ENCODE measurements around the gene LRRK1. TPM values are rescaled to one million over a fixed set of nuclear protein-coding genes. Genes with fewer than 3 reads are reported as not detected.

LRRK1 gene
- total and polyA plus RNA-seq, 4 donors, result 5.0 to 5.3 (median 5.2) TPM

- no peak overlapping the region for H3K4me3 ChIP-seq (ENCODE audit: low read depth, low read length)
- 82% methylated on average over 6 of the region's 11 CpGs for WGBS (ENCODE audit: insufficient coverage)
- no peaks in the 10 kb centered on the region for H3K9me3 ChIP-seq (ENCODE audit: control insufficient read depth, insufficient read depth, low read length)
- H3K36me3 ChIP-seq (ENCODE audit: control insufficient read depth, insufficient read depth, low read length), result peaks cover 4% of the 10 kb centered on the region
- no peaks in the 10 kb centered on the region for H3K27me3 ChIP-seq (ENCODE audit: control insufficient read depth, insufficient read depth, low read length)
- peak overlapping the region; percentile 6 for H3K27ac ChIP-seq (ENCODE audit: low read depth, low read length)
- H3K4me1 ChIP-seq (ENCODE audit: control insufficient read depth, insufficient read depth, low read length), result peaks cover 39% of the 10 kb centered on the region
- peak in 1 of 6 donors; percentile 0 for DNase-seq (ENCODE audit: low read depth in 4 of 6, low spot score in 6 of 6)
Observed at GRCh38 chr15:101044625-101045235, 125.6 kb downstream of the LRRK1 start.

- DNase-seq (ENCODE audit: low read depth in 4 of 6, low spot score in 6 of 6), result peak in 1 of 6 donors; percentile 53
- Histone ChIP-seq H3K4me1 (ENCODE audit: control insufficient read depth, insufficient read depth, low read length) (peaks cover 43% of the 10 kb centered on the region), H3K9me3 (ENCODE audit: control insufficient read depth, insufficient read depth, low read length) (no peaks in the 10 kb centered on the region), H3K27me3 (ENCODE audit: control insufficient read depth, insufficient read depth, low read length) (no peaks in the 10 kb centered on the region), H3K4me3 (ENCODE audit: low read depth, low read length) (no peak overlapping the region), H3K27ac (ENCODE audit: low read depth, low read length) (peak overlapping the region; percentile 42), H3K36me3 (ENCODE audit: control insufficient read depth, insufficient read depth, low read length) (peaks cover 5% of the 10 kb centered on the region)
- WGBS (ENCODE audit: insufficient coverage), result 81% methylated on average over 10 of the region's 14 CpGs
Observed at GRCh38 chr15:101045236-101045646, 126.1 kb downstream of the LRRK1 start.

GRCh38 chr15:101045835-101046691 is 126.9 kb downstream of the LRRK1 start:
- H3K9me3 ChIP-seq (ENCODE audit: control insufficient read depth, insufficient read depth, low read length), result no peaks in the 10 kb centered on the region
- H3K27me3 ChIP-seq (ENCODE audit: control insufficient read depth, insufficient read depth, low read length), result no peaks in the 10 kb centered on the region
- DNase-seq (ENCODE audit: low read depth in 4 of 6, low spot score in 6 of 6), result no peak
- peaks cover 50% of the 10 kb centered on the region for H3K4me1 ChIP-seq (ENCODE audit: control insufficient read depth, insufficient read depth, low read length)
- peaks cover 6% of the 10 kb centered on the region for H3K36me3 ChIP-seq (ENCODE audit: control insufficient read depth, insufficient read depth, low read length)
- no peak overlapping the region for H3K4me3 ChIP-seq (ENCODE audit: low read depth, low read length)
- WGBS (ENCODE audit: insufficient coverage), result 91% methylated on average over 13 of the region's 19 CpGs
- peak overlapping the region; percentile 42 for H3K27ac ChIP-seq (ENCODE audit: low read depth, low read length)

- no peak for DNase-seq (ENCODE audit: low read depth in 4 of 6, low spot score in 6 of 6)
- 80% methylated on average over 5 of the region's 7 CpGs for WGBS (ENCODE audit: insufficient coverage)
Observed at GRCh38 chr15:101046826-101047225, 127.7 kb downstream of the LRRK1 start.

GRCh38 chr15:101047301-101047781 is 128.2 kb downstream of the LRRK1 start:
- Histone ChIP-seq H3K27me3 (ENCODE audit: control insufficient read depth, insufficient read depth, low read length) (no peaks in the 10 kb centered on the region), H3K4me1 (ENCODE audit: control insufficient read depth, insufficient read depth, low read length) (peaks cover 50% of the 10 kb centered on the region), H3K4me3 (ENCODE audit: low read depth, low read length) (no peak overlapping the region), H3K27ac (ENCODE audit: low read depth, low read length) (peak overlapping the region; percentile 73), H3K36me3 (ENCODE audit: control insufficient read depth, insufficient read depth, low read length) (peaks cover 13% of the 10 kb centered on the region), H3K9me3 (ENCODE audit: control insufficient read depth, insufficient read depth, low read length) (no peaks in the 10 kb centered on the region)
- WGBS (ENCODE audit: insufficient coverage), result 22% methylated on average over 22 of the region's 22 CpGs
- peak in 2 of 6 donors; percentile 45 to 74 for DNase-seq (ENCODE audit: low read depth in 4 of 6, low spot score in 6 of 6)

More at GRCh38 chr15:101046826-101047225, 127.7 kb downstream of the LRRK1 start:
- Histone ChIP-seq H3K36me3 (ENCODE audit: control insufficient read depth, insufficient read depth, low read length) (peaks cover 12% of the 10 kb centered on the region), H3K4me3 (ENCODE audit: low read depth, low read length) (no peak overlapping the region), H3K27me3 (ENCODE audit: control insufficient read depth, insufficient read depth, low read length) (no peaks in the 10 kb centered on the region), H3K27ac (ENCODE audit: low read depth, low read length) (peak overlapping the region; percentile 73), H3K4me1 (ENCODE audit: control insufficient read depth, insufficient read depth, low read length) (peaks cover 50% of the 10 kb centered on the region), H3K9me3 (ENCODE audit: control insufficient read depth, insufficient read depth, low read length) (no peaks in the 10 kb centered on the region)

GRCh38 chr15:101048176-101048575 is 129.0 kb downstream of the LRRK1 start:
- DNase-seq (ENCODE audit: low read depth in 4 of 6, low spot score in 6 of 6), result peak in 2 of 6 donors; percentile 52 to 83
- WGBS (ENCODE audit: insufficient coverage), result 25% methylated on average over 7 of the region's 7 CpGs

GRCh38 chr15:101048581-101049030 is 129.4 kb downstream of the LRRK1 start:
- no peak overlapping the region for H3K4me3 ChIP-seq (ENCODE audit: low read depth, low read length)
- peak overlapping the region; percentile 70 for H3K27ac ChIP-seq (ENCODE audit: low read depth, low read length)
- 48% methylated on average over 13 of the region's 13 CpGs for WGBS (ENCODE audit: insufficient coverage)
- no peaks in the 10 kb centered on the region for H3K9me3 ChIP-seq (ENCODE audit: control insufficient read depth, insufficient read depth, low read length)
- peak in 1 of 6 donors; percentile 15 for DNase-seq (ENCODE audit: low read depth in 4 of 6, low spot score in 6 of 6)
- peaks cover 50% of the 10 kb centered on the region for H3K4me1 ChIP-seq (ENCODE audit: control insufficient read depth, insufficient read depth, low read length)
- no peaks in the 10 kb centered on the region for H3K27me3 ChIP-seq (ENCODE audit: control insufficient read depth, insufficient read depth, low read length)
- H3K36me3 ChIP-seq (ENCODE audit: control insufficient read depth, insufficient read depth, low read length), result peaks cover 22% of the 10 kb centered on the region

More at GRCh38 chr15:101048176-101048575, 129.0 kb downstream of the LRRK1 start:
- Histone ChIP-seq H3K4me1 (ENCODE audit: control insufficient read depth, insufficient read depth, low read length) (peaks cover 50% of the 10 kb centered on the region), H3K36me3 (ENCODE audit: control insufficient read depth, insufficient read depth, low read length) (peaks cover 20% of the 10 kb centered on the region), H3K27ac (ENCODE audit: low read depth, low read length) (peak overlapping the region; percentile 70), H3K9me3 (ENCODE audit: control insufficient read depth, insufficient read depth, low read length) (no peaks in the 10 kb centered on the region), H3K4me3 (ENCODE audit: low read depth, low read length) (no peak overlapping the region), H3K27me3 (ENCODE audit: control insufficient read depth, insufficient read depth, low read length) (no peaks in the 10 kb centered on the region)

GRCh38 chr15:101049282-101049681 is 130.1 kb downstream of the LRRK1 start:
- Histone ChIP-seq H3K36me3 (ENCODE audit: control insufficient read depth, insufficient read depth, low read length) (peaks cover 22% of the 10 kb centered on the region), H3K9me3 (ENCODE audit: control insufficient read depth, insufficient read depth, low read length) (no peaks in the 10 kb centered on the region), H3K27me3 (ENCODE audit: control insufficient read depth, insufficient read depth, low read length) (no peaks in the 10 kb centered on the region), H3K4me3 (ENCODE audit: low read depth, low read length) (no peak overlapping the region), H3K27ac (ENCODE audit: low read depth, low read length) (no peak overlapping the region), H3K4me1 (ENCODE audit: control insufficient read depth, insufficient read depth, low read length) (peaks cover 46% of the 10 kb centered on the region)
- 85% methylated on average over 11 of the region's 11 CpGs for WGBS (ENCODE audit: insufficient coverage)
- DNase-seq (ENCODE audit: low read depth in 4 of 6, low spot score in 6 of 6), result no peak

- Histone ChIP-seq H3K36me3 (ENCODE audit: control insufficient read depth, insufficient read depth, low read length) (peaks cover 22% of the 10 kb centered on the region), H3K27ac (ENCODE audit: low read depth, low read length) (no peak overlapping the region), H3K27me3 (ENCODE audit: control insufficient read depth, insufficient read depth, low read length) (no peaks in the 10 kb centered on the region), H3K4me1 (ENCODE audit: control insufficient read depth, insufficient read depth, low read length) (peaks cover 42% of the 10 kb centered on the region), H3K4me3 (ENCODE audit: low read depth, low read length) (no peak overlapping the region), H3K9me3 (ENCODE audit: control insufficient read depth, insufficient read depth, low read length) (no peaks in the 10 kb centered on the region)
- DNase-seq (ENCODE audit: low read depth in 4 of 6, low spot score in 6 of 6), result no peak
- WGBS (ENCODE audit: insufficient coverage), result 69% methylated on average over 17 of the region's 22 CpGs
Observed at GRCh38 chr15:101049856-101050622, 130.9 kb downstream of the LRRK1 start.
